Activated CD8-positive, alpha-beta memory T cell treated with anti-CD3 and anti-CD28 coated beads, Interleukin-2, amount 10 ng/mL, durations not matched to agents 7 days and 5 days (primary cell): ENCODE results near the gene CALM1. TPM values are rescaled to one million over a fixed set of nuclear protein-coding genes. Genes with fewer than 3 reads are reported as not detected.
"Not testable (repeated sequence)": the region's sequence is repeated elsewhere in the genome, so short reads cannot be mapped to it uniquely, and the experiment has no call there.

Experiments
- ATAC-seq: fragments of 150-1000 bp; cut with Tn5 transposase; one replicate; pipeline ENCODE4 v1.10.0; 2021; ENCODE audit warnings: moderate library complexity
- CTCF ChIA-PET: fragments of 350-600 bp; sonication (Branson Sonifier 250); formaldehyde crosslinking; loops from one replicate; lab custom pipeline; 2021; ENCODE audit warnings: antibody characterized with exemption; lab: Charles Lee
- DNase-seq: peaks from one replicate; pipeline ENCODE4 v3.0.0-alpha.2; 2020
- H3K27ac Mint-ChIP-seq: one replicate; pipeline ENCODE4 v1.8.0; 2021; ENCODE audit warnings: mild to moderate bottlenecking, mixed read lengths
- H3K27me3 Mint-ChIP-seq: one replicate; pipeline ENCODE4 v1.8.0; 2021; ENCODE audit warnings: mixed read lengths
- H3K36me3 Mint-ChIP-seq: one replicate; pipeline ENCODE4 v1.8.0; 2021; ENCODE audit warnings: mild to moderate bottlenecking, mixed read lengths
- H3K4me1 Mint-ChIP-seq: one replicate; pipeline ENCODE4 v1.8.0; 2021; ENCODE audit warnings: mixed read lengths
- H3K4me3 Mint-ChIP-seq: one replicate; pipeline ENCODE4 v1.8.0; 2021; ENCODE audit warnings: mild to moderate bottlenecking, moderate library complexity, mixed read lengths
- H3K9me3 Mint-ChIP-seq: one replicate; pipeline ENCODE4 v1.8.0; 2022; ENCODE audit warnings: low read depth, mixed read lengths
- total RNA-seq, 2 experiments: library from RNA; stranded (reverse); gene quantifications; one replicate each; pipeline ENCODE4 v1.2.3, GENCODE V29; 2021

The CALM1 gene
- total RNA-seq, 2 experiments from 2014 or later: 634 to 673 TPM

DNA sequence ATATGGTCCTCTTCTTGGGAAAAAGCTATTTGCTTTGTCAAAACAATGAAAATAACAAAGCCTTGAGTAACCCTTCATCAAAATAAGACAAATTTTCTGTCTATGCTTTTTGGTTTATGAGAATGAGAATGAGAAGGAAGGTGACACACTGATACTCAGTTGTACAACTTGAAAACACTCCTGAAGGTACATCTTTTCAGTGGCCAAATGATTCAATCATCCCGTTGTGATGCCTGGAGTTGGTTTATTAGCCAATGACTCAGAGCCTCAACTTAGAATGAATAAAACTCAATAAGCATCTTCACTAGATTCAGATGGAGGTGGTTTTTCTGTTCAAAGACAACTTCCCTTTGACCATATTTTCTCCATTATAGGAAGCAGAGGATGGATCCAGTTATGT, 7.8 kb upstream of the CALM1 start:
- Mint-ChIP-seq H3K4me3 (no peak overlapping the region), H3K27ac (no peak overlapping the region)
- no peak for DNase-seq

DNA sequence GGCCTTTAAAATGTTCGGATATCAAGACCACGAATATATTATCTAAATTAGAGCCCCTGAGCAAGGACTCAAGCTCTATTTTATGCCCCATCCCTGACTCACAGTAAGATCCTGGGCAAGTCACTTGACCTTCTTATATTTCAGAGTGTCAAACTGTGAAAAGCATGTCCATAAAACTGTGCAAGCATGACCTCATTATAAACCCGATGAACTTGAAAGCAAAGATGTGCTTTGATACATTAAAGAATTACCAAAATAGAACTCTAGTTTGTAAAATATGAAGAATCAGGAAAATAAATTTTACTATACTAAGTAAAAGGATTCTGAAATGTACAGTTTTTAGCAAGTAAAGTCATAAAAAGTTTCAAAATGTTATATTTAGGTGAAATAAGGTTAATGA, 2.9 kb upstream of the CALM1 start:
- Mint-ChIP-seq H3K9me3 (no peaks in the 10 kb centered on the region), H3K4me1 (peaks cover 6% of the 10 kb centered on the region), H3K27ac (no peak overlapping the region), H3K27me3 (no peaks in the 10 kb centered on the region), H3K4me3 (no peak overlapping the region), H3K36me3 (peaks cover 7% of the 10 kb centered on the region)
- DNase-seq (no peak), ATAC-seq (no peak)
- CTCF ChIA-PET: no interaction called here

More for the DNA sequence above, 7.8 kb upstream of the CALM1 start:
- no peak for ATAC-seq
- CTCF ChIA-PET: interaction anchor here (1.6 kb wide), 1 partner anchor 10 kb away, joined by 7 read pairs; no protein-coding TSS in a partner anchor
- Mint-ChIP-seq H3K27me3 (no peaks in the 10 kb centered on the region), H3K36me3 (no peaks in the 10 kb centered on the region), H3K4me1 (peaks cover 19% of the 10 kb centered on the region), H3K9me3 (no peaks in the 10 kb centered on the region)

GRCh38 chr14:90394782-90395181, 2.0 kb upstream of the CALM1 start:
- Mint-ChIP-seq H3K4me1 (peaks cover 10% of the 10 kb centered on the region), H3K36me3 (peaks cover 12% of the 10 kb centered on the region)
- DNase-seq, H3K27me3 Mint-ChIP-seq, H3K9me3 Mint-ChIP-seq, CTCF ChIA-PET, ATAC-seq, H3K27ac Mint-ChIP-seq, H3K4me3 Mint-ChIP-seq: not testable (repeated sequence)

GRCh38 chr14:90397425-90398314, 841 bp downstream of the CALM1 start:
- peak overlapping the region; percentile 95 for H3K27ac Mint-ChIP-seq
- no peaks in the 10 kb centered on the region for H3K27me3 Mint-ChIP-seq
- peak overlapping the region; percentile 99 for H3K4me3 Mint-ChIP-seq
- CTCF ChIA-PET: interaction anchor here (0.7 to 2.6 kb wide), 4 partner anchors 13 to 360 kb away, joined by 3 to 22 read pairs (median 4); partner anchors contain the start of gene NRDE2
- ATAC-seq: peak; percentile 41
- DNase-seq: peak; percentile 89
- H3K36me3 Mint-ChIP-seq: peaks cover 40% of the 10 kb centered on the region
- H3K4me1 Mint-ChIP-seq: peaks cover 39% of the 10 kb centered on the region
- no peaks in the 10 kb centered on the region for H3K9me3 Mint-ChIP-seq

DNA sequence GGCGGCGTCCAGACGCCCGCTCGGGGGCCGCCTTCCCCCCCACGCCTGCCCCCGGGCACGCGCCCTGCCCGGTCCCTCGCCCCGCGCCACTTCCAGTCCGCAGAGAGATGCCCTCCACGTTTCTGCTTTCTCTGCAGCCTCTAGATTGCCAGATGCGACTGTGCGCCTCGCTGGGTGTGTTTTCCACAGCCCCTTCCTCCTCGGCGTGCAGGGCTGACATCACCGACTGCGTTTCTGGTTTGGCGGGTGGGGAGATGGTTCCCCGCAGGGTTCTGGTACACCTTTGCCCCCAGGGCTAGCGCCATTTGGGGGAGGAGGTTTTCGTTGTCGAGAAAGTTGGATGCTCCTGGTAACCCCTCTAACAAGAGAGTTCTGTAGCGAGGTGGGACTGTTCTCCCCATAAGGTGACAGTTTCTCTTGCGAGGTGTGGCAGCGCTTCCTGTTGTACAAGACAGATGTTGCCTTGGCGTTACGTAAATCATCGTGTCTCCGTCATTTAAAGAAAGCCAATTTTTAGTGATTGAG, 1.5 kb downstream of the CALM1 start:
- CTCF ChIA-PET: interaction anchor here (1.5 to 4.8 kb wide), 7 partner anchors 9 to 359 kb away, joined by 7 to 46 read pairs (median 8); partner anchors contain the start of gene NRDE2
- Mint-ChIP-seq H3K27ac (peak overlapping the region; percentile 99), H3K36me3 (peaks cover 47% of the 10 kb centered on the region), H3K27me3 (no peaks in the 10 kb centered on the region), H3K4me1 (peaks cover 44% of the 10 kb centered on the region), H3K9me3 (no peaks in the 10 kb centered on the region), H3K4me3 (peak overlapping the region; percentile 99)
- ATAC-seq (peak; percentile 12), DNase-seq (peak; percentile 82)

GRCh38 chr14:90398841-90399540, 2.2 kb downstream of the CALM1 start:
- H3K4me1 Mint-ChIP-seq: peaks cover 48% of the 10 kb centered on the region
- H3K4me3 Mint-ChIP-seq: peak overlapping the region; percentile 99
- H3K27me3 Mint-ChIP-seq: no peaks in the 10 kb centered on the region
- no peak for ATAC-seq
- H3K27ac Mint-ChIP-seq: peak overlapping the region; percentile 99
- CTCF ChIA-PET: interaction anchor here (0.9 to 4.8 kb wide), 14 partner anchors 9 to 445 kb away, joined by 3 to 46 read pairs (median 7); partner anchors contain the start of genes EFCAB11 and NRDE2
- H3K36me3 Mint-ChIP-seq: peaks cover 53% of the 10 kb centered on the region
- H3K9me3 Mint-ChIP-seq: no peaks in the 10 kb centered on the region
- no peak for DNase-seq

GRCh38 chr14:90399541-90400444, 3.0 kb downstream of the CALM1 start:
- CTCF ChIA-PET: interaction anchor here (0.6 to 4.8 kb wide), 17 partner anchors 9 to 446 kb away, joined by 3 to 46 read pairs (median 7); partner anchors contain the start of genes EFCAB11 and NRDE2
- H3K4me3 Mint-ChIP-seq: peak overlapping the region; percentile 99
- H3K27ac Mint-ChIP-seq: peak overlapping the region; percentile 99
- peaks cover 59% of the 10 kb centered on the region for H3K36me3 Mint-ChIP-seq
- DNase-seq (peak; percentile 93), ATAC-seq (peak; percentile 46)
- H3K27me3 Mint-ChIP-seq: no peaks in the 10 kb centered on the region
- no peaks in the 10 kb centered on the region for H3K9me3 Mint-ChIP-seq
- peaks cover 51% of the 10 kb centered on the region for H3K4me1 Mint-ChIP-seq

- no peak overlapping the region for H3K4me3 Mint-ChIP-seq
- ATAC-seq (no peak), DNase-seq (no peak)
- CTCF ChIA-PET: interaction anchor here (0.6 to 4.8 kb wide), 6 partner anchors 8 to 297 kb away, joined by 3 to 46 read pairs (median 3); no protein-coding TSS in a partner anchor
- H3K27me3 Mint-ChIP-seq: no peaks in the 10 kb centered on the region
- peaks cover 70% of the 10 kb centered on the region for H3K36me3 Mint-ChIP-seq
- H3K4me1 Mint-ChIP-seq: peaks cover 56% of the 10 kb centered on the region
- peak overlapping the region; percentile 99 for H3K27ac Mint-ChIP-seq
- H3K9me3 Mint-ChIP-seq: no peaks in the 10 kb centered on the region
Measured at GRCh38 chr14:90400904-90401561, 4.2 kb downstream of the CALM1 start.

DNA sequence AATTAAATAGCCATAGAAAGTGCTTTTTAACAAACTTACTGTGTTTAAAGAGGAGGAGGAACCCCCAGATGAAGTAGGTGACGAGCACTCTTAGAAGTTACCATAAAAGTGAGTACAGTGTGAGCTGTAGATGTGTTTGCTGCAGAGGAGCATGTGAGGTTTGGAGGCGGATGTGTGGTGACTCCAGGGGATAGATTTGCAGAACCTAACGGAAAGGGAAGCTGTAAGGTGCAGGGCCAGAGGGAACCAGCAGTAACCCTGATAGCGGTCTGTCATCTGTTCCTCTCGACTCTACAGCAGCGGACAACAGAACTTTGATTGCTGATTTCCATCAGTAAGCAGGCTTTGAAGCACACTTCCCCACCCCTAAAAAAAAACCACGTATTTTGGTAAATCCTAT, 5.2 kb downstream of the CALM1 start:
- Mint-ChIP-seq H3K27me3 (no peaks in the 10 kb centered on the region), H3K4me3 (peak overlapping the region; percentile 14), H3K36me3 (peaks cover 76% of the 10 kb centered on the region), H3K9me3 (no peaks in the 10 kb centered on the region), H3K4me1 (peaks cover 56% of the 10 kb centered on the region), H3K27ac (peak overlapping the region; percentile 67)
- peak; percentile 53 for DNase-seq
- CTCF ChIA-PET: interaction anchor here (0.7 to 4.8 kb wide), 5 partner anchors 14 to 1378 kb away, joined by 3 to 46 read pairs (median 3); no protein-coding TSS in a partner anchor
- no peak for ATAC-seq

GRCh38 chr14:90403065-90403464, 6.2 kb downstream of the CALM1 start:
- H3K4me1 Mint-ChIP-seq: peaks cover 56% of the 10 kb centered on the region
- H3K4me3 Mint-ChIP-seq: no peak overlapping the region
- CTCF ChIA-PET: interaction anchor here (2.1 to 4.8 kb wide), 2 partner anchors 13 to 20 kb away, joined by 6 to 46 read pairs; no protein-coding TSS in a partner anchor
- no peak overlapping the region for H3K27ac Mint-ChIP-seq
- DNase-seq: no peak
- peaks cover 82% of the 10 kb centered on the region for H3K36me3 Mint-ChIP-seq
- H3K27me3 Mint-ChIP-seq: no peaks in the 10 kb centered on the region
- no peaks in the 10 kb centered on the region for H3K9me3 Mint-ChIP-seq
- ATAC-seq: no peak

GRCh38 chr14:90405101-90405500, 8.3 kb downstream of the CALM1 start:
- no peak overlapping the region for H3K27ac Mint-ChIP-seq
- ATAC-seq (no peak), DNase-seq (no peak)
- H3K36me3 Mint-ChIP-seq: peaks cover 69% of the 10 kb centered on the region
- H3K9me3 Mint-ChIP-seq: no peaks in the 10 kb centered on the region
- no peaks in the 10 kb centered on the region for H3K27me3 Mint-ChIP-seq
- H3K4me3 Mint-ChIP-seq: no peak overlapping the region
- CTCF ChIA-PET: no interaction called here
- H3K4me1 Mint-ChIP-seq: peaks cover 52% of the 10 kb centered on the region
